NB4 (cell line): Measurements from ENCODE around the gene ENPP1.

Source experiments
- DNase-seq: peaks from one replicate; pipeline ENCODE4 v3.0.0; 2010; ENCODE audit warnings: low read depth
- H3K4me3 ChIP-seq: one replicate; pipeline ENCODE4 v1.5.1; 2011; ENCODE audit warnings: mild to moderate bottlenecking, low read depth, low read length, moderate library complexity
- CTCF ChIP-seq: IDR thresholded peaks from one replicate; pipeline ENCODE4 v1.5.1; 2012; ENCODE audit warnings: low read depth, low read length
- MAX ChIP-seq: IDR thresholded peaks from 2 replicates; pipeline ENCODE4 v1.6.1; 2011; ENCODE audit warnings: low read depth, low read length
- MYC ChIP-seq: IDR thresholded peaks from 2 replicates; pipeline ENCODE4 v1.6.1; 2011; ENCODE audit warnings: low read depth, low read length
- POLR2A ChIP-seq: IDR thresholded peaks from 2 replicates; pipeline ENCODE4 v1.6.1; 2011; ENCODE audit warnings: mild to moderate bottlenecking; ENCODE audit not compliant: insufficient read length; ENCODE audit errors: extremely low read depth

The ENPP1 gene

GRCh38 chr6:131776985-131777384, 30.8 kb upstream of the ENPP1 start:
- TF ChIP-seq MAX (no peak), POLR2A (no peak), CTCF (no peak), MYC (no peak)
- no peak overlapping the region for H3K4me3 ChIP-seq
- DNase-seq: no peak

GRCh38 chr6:131778169-131778568, 29.7 kb upstream of the ENPP1 start:
- DNase-seq: no peak
- TF ChIP-seq MAX (no peak), CTCF (no peak), MYC (no peak), POLR2A (no peak)
- no peak overlapping the region for H3K4me3 ChIP-seq

- no peak for TF ChIP-seq CTCF
- no peak for TF ChIP-seq POLR2A
- no peak for TF ChIP-seq MYC
- no peak for TF ChIP-seq MAX
- no peak for DNase-seq
- H3K4me3 ChIP-seq: no peak overlapping the region
Observed at GRCh38 chr6:131779304-131779703, 28.5 kb upstream of the ENPP1 start.

- TF ChIP-seq MAX (no peak), CTCF (no peak), POLR2A (no peak), MYC (no peak)
- no peak for DNase-seq
- H3K4me3 ChIP-seq: no peak overlapping the region
Observed at GRCh38 chr6:131780600-131780999, 27.2 kb upstream of the ENPP1 start.

- TF ChIP-seq CTCF (no peak), MYC (no peak), MAX (no peak), POLR2A (no peak)
Observed at GRCh38 chr6:131781687-131782086, 26.1 kb upstream of the ENPP1 start.

GRCh38 chr6:131782764-131783163, 25.1 kb upstream of the ENPP1 start:
- TF ChIP-seq MAX: no peak
- no peak for TF ChIP-seq POLR2A
- TF ChIP-seq MYC: no peak
- TF ChIP-seq CTCF: no peak
- DNase-seq: no peak
- H3K4me3 ChIP-seq: no peak overlapping the region

More at GRCh38 chr6:131781687-131782086, 26.1 kb upstream of the ENPP1 start:
- H3K4me3 ChIP-seq: no peak overlapping the region
- no peak for DNase-seq
